HCT116 (cell line): ENCODE results near the gene NDUFC1.
A peak's percentile ranks its signal among the peaks of the same experiment; 100 is the strongest.

Experiments used
- CTCF ChIP-seq, 3 experiments: fragments of 200-600 bp in 1 of 3; sonication (generic) in 1 of 3; IDR thresholded peaks in 2 of 3; conservative IDR thresholded peaks in 1 of 3; 2 replicates each; pipeline ENCODE4 v1.5.1; 2012 to 2017; ENCODE audit warnings: low read depth in 2 of 3, low read length in 2 of 3, antibody characterized with exemption in 1 of 3, borderline replicate concordance in 1 of 3, control low read depth in 1 of 3, mild to moderate bottlenecking in 1 of 3, mixed read lengths in 1 of 3, mixed run types in 1 of 3, moderate library complexity in 1 of 3; ENCODE audit not compliant: insufficient read depth in 1 of 3
- EZH2phosphoT487 ChIP-seq: fragments of 200-600 bp; IDR thresholded peaks from 2 replicates; pipeline ENCODE4 v1.6.1; 2018; ENCODE audit warnings: antibody characterized with exemption, borderline replicate concordance
- FOSL1 ChIP-seq: IDR thresholded peaks from 2 replicates; pipeline ENCODE4 v1.6.1; 2012; ENCODE audit warnings: low read depth
- JUND ChIP-seq: IDR thresholded peaks from 2 replicates; pipeline ENCODE4 v1.6.1; 2012
- POLR2A ChIP-seq: IDR thresholded peaks from 2 replicates; pipeline ENCODE4 v1.7.0; 2011; ENCODE audit warnings: borderline replicate concordance; ENCODE audit not compliant: insufficient read depth, insufficient read length; ENCODE audit errors: extremely low read depth
- RAD21 ChIP-seq: IDR thresholded peaks from 2 replicates; pipeline ENCODE4 v1.6.1; 2012; ENCODE audit warnings: low read depth, mild to moderate bottlenecking

- TF ChIP-seq EZH2phosphoT487 (no peak), JUND (no peak), RAD21 (no peak), CTCF (IDR thresholded peaks at IDR 0.05 in 2 of 3, conservative IDR thresholded peaks at IDR 0.05 in 1 of 3; ENCODE audit: borderline replicate concordance in 1 of 3, insufficient read depth in 1 of 3, low read depth in 2 of 3, low read length in 2 of 3) (no peak), POLR2A (no peak), FOSL1 (0 out of 2 replicates have a peak, but pooled peaks have one; percentile 15)
Measured at GRCh38 chr4:139267301-139267700, 35.0 kb downstream of the NDUFC1 start.
